SKM-1 treated with dmso at 0.1 percent for 144 hours (cell line): Measurements from ENCODE around the gene DOCK7.
"Not testable (repeated sequence)": the region's sequence is repeated elsewhere in the genome, so short reads cannot be mapped to it uniquely, and the experiment has no call there.

Experiments
- DNase-seq: peaks from one replicate; lab custom pipeline; 2025; ENCODE audit not compliant: unreplicated experiment; lab: John Stamatoyannopoulos, UW

Gene DOCK7, protein sequence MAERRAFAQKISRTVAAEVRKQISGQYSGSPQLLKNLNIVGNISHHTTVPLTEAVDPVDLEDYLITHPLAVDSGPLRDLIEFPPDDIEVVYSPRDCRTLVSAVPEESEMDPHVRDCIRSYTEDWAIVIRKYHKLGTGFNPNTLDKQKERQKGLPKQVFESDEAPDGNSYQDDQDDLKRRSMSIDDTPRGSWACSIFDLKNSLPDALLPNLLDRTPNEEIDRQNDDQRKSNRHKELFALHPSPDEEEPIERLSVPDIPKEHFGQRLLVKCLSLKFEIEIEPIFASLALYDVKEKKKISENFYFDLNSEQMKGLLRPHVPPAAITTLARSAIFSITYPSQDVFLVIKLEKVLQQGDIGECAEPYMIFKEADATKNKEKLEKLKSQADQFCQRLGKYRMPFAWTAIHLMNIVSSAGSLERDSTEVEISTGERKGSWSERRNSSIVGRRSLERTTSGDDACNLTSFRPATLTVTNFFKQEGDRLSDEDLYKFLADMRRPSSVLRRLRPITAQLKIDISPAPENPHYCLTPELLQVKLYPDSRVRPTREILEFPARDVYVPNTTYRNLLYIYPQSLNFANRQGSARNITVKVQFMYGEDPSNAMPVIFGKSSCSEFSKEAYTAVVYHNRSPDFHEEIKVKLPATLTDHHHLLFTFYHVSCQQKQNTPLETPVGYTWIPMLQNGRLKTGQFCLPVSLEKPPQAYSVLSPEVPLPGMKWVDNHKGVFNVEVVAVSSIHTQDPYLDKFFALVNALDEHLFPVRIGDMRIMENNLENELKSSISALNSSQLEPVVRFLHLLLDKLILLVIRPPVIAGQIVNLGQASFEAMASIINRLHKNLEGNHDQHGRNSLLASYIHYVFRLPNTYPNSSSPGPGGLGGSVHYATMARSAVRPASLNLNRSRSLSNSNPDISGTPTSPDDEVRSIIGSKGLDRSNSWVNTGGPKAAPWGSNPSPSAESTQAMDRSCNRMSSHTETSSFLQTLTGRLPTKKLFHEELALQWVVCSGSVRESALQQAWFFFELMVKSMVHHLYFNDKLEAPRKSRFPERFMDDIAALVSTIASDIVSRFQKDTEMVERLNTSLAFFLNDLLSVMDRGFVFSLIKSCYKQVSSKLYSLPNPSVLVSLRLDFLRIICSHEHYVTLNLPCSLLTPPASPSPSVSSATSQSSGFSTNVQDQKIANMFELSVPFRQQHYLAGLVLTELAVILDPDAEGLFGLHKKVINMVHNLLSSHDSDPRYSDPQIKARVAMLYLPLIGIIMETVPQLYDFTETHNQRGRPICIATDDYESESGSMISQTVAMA (N-terminal part only)

DNA sequence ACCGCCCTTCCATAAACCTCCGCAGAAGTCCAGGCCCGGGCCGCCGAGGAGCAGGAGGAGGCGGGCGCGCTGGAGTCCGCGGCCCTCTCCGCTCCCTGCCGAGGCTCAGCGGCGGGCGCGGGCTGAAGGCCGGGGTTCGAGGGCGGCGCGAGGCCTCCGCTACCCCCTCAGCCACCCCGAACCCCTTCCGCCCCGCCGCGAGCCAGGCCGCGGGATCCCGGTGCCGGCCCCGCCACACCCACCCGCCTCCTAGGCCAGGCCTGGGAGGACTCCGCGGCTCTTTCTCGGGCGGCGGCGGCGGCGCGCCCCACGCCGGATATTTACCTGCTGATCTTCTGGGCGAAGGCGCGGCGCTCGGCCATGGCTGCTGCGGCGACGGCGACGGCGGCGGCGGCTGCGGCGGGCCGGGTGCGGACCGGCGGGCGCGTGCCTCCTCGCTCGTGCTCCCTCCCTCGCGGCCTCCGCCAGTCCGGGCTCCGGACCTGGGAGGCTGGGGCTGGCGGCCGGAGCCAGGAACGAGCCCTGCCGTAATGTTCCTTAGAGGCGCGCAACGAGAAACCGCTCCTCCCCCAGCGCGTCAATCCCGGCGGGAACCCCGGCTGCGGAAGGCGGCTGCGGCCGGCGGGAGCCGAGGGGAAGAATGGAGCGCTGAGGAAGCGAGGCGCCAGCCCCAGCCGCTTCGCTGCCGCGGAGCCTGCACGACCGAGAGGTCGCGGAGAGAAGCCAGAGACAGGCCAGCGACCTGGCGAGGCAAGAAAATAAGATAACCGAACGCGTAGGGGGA is at the start of gene DOCK7:
Gene DOCK7, minus strand, starts transcription at position 484 of the 784 bp plus-strand sequence. Its CDS starts 122 bp downstream, at position 362.
- DNase-seq = peak; percentile 65

DNA sequence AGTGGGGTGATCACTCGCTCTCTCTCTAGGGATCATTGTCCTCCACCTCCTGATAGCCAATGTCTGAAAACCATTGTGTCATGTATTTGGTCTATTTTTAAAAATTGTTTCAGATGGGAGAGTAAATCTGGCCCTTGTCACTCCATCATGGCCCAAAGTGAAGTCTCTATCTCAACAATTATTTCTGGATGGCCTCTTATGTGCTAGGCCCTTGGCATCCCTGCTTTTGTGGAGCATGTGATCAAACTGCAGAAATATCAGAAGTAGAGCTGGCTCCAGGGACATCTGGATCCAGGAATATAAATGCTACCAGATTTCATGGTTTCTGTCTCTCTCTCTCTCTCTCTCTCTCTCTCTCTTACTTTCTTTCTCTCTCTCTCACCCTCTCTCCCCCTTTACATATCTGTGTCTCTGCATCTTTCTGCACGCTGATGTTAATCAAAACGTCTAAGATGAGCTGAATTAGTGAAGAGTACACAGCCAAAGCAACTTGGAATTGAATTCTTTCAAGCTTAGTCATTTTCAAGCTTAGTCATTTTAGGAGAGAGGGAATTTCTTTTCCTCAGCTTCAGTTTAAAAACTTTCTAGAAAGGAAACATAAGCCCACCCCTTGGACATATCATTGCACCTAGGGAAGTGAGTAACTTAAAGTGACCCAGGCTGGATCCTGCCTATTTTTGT is 47.4 kb upstream of the DOCK7 start:
- no peak for DNase-seq

DNA sequence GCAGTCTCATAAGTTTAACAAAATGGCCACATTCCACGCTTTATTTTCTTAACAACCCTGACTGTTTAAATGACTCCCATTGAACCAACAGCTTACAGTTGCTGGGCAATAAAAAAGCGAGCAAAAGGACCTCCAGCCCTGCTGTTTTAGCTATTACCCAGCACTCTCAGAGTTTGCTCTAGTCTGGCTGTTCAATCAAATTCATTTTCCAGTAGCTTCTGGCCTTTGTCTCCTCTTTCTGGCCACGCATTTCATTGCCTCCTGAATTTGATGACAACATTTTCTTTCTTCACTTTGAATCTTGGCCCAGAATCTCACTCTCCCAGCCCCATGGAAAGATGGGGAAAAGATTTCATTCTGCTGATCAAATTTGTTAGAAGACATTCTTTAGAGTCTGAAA is 44.1 kb upstream of the DOCK7 start:
- no peak for DNase-seq

DNA sequence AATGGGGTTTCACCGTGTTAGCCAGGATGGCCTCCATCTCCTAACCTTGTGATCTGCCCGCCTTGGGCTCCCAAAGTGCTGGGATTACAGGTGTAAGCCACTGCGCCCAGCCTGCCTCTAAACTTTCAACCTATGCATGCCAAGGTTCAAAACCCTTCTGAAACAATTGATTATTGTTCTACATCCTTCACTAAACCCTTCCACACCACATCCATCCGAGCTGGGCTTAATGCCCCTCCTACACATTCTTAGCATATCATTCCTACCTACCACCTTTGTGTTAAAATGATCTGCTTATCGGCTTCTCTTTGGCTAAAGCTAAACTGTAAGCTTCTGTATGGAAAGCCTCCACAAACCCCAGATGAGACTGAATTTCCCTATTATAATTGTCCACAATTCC is 40.8 kb upstream of the DOCK7 start:
- DNase-seq = no peak

DNA sequence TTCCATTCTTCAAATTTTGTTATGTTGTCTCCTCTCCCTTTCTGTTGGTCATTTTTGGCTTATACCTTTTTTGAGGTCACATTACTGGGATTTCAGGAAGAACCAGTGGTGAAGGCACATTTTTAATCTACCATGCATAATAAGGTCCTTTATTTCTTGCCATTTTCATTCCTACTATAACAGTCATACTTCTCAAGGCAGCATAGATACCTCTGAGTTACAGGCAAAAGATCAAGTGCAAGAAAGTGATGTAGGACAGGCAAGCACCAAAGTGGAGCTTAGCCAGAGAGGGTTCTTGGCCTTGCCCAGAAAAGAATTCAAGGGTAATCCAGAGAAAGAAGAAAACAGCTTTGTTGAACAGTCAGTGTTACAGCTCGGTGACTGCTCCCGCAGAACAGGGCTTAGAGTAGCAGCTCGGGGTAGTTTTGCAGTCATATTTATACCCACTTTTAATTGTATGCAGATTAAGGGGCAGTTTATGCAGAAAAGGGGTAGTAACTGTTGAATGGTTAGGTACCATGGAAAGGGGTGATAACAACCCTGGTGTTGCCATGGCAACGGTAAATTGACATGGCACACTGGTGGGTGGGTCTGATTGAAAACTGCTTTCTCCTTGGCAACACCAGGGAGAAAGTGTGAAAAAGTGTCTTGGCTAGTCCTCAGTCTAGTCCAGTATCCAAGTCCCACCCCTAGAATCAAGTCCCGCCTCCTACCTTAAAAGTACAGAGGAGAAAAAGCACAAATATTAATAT is 39.6 kb upstream of the DOCK7 start:
- DNase-seq = no peak

DNA sequence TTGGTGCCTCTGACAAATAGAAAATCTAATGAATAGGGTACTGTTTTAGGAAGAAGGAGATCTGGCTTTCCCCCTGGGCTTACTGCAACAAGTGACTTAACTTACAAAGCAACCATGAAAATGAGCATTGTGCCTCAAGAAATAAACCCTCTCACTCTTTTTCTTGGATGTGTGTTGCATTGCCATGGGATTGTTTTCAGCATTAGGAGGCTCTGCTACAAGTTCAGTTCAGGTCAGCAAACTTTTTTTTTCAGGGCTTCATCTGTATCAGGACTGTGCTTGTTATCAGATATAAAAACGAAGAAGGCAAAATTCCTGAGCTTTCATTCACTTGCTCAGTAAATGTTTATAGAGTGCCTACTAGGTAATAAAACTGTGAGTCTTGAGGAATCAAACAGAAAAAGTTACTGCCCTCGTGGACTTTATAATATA is 37.8 kb upstream of the DOCK7 start:
- no peak for DNase-seq

DNA sequence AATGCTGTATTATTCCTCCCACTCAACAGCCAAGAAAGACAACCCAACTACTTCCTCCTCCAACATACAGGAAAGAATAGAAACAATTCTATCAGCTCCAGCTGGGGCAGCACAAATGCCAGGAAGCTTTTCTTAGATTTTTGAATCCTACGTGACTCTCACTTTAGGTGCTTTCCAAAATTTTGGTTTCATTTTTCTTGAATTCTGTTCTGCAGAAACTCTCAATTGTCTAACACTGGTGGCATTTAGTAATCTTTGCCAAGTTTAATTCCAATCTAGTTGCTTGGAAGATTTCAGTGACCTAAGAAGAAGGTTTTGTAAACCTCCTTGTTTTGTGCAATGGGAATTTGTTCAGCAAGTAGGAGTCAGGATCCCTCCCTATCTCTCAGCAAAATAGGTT is 37.1 kb upstream of the DOCK7 start:
- DNase-seq = no peak

DNA sequence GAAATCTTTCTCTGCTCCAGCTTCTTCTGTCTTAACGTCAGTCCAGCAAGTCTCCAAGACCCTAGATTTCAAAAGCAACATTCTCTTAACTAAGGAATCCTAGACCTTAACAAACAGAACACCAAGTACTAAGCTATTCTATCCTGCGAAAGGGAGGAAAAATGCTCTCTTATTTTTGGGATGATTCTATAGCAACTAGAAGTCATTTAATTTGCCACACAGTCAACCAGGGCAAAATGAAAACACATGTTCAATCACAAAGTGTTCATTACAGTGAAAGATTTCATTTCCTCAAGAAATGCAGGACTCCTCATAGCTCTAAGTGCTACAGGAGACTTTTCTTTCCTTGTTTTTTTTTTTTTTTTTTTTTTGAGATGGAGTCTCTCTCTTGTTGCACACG is 36.2 kb upstream of the DOCK7 start:
- no peak for DNase-seq

DNA sequence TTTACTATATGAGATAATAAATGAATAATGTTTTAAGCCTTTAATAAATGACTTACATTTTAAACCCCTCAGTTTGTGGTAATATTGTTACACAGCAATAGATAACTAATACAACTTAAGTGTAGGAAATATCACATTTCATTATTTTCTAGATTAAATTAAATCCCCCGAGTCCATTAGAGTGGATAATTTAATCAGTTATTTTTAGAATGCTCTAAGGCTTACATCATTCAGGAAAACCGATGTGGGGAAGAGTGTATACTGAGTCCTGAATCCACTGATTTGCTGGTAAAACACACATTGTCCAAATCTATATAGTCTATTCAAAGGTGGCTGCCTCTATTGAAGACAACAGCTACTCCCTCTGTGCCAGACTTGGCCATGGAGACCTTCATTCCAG is 35.7 kb upstream of the DOCK7 start:
- no peak for DNase-seq

DNA sequence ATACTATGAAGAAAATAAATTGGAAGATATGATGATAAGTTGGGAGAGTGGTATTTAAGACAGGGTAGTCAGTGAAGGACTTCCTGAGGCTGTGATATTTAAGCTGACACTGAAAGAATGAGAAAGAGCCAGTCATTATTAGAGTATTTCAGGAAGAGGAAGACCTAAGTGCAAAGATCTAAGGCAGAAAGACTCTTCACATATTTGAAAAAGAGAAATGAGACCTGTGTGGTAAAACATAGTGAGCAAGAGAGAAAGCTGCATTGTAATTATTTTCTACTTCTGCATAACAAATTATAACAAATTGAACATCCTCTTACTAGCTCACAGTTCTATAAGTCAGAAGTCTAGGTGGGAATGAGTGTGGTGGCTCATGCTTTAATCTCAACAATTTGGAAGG is 34.6 kb upstream of the DOCK7 start:
- peak; percentile 24 for DNase-seq

DNA sequence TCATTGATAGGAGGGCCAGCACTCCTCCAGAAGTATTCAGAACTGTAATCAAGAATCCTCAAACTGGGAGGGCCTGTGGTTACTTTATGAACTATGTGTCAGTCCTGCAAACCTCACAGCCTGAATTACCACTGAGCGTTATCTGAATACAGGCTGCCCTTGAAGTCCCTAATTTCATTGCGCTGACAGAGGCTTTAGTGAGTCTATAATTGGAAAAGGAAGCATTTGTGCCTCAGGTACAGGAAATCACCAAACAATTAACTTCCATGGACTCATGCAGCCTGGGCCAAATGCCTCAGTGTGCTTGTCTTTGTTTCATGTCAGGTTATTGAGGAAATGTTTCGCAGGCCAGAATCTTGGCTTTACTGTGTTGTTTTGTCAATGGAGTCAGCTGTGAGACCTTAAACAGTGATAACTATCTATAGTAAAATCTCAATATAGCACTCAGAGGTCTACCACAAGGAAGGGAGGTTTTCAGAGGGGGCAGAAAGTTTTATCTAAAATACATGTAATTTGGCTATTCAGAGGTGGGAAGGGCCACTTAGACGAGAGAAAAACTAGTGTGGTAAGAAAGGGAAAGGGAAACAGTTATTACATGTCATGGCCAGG is 32.9 kb upstream of the DOCK7 start:
- DNase-seq = no peak

DNA sequence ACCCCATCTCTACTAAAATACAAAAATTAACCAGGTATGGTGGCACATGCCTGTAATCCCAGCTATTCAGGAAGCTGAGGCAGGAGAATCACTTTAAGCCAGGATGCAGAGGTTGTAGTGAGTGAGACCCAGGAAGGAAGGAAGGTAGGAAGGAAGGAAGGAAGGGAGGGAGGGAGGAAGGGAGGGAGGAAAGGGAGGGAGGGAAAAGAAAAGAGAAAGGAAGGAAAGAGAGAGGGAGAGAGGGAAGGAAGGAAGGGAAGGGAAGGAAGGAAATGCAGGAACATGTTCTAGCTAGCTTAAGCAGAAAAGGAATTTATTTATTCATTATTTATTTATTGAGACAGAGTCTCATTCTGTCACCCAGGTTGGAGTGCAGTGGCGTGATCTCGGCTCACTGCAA is 30.2 kb upstream of the DOCK7 start:
- DNase-seq = not testable (repeated sequence)

DNA sequence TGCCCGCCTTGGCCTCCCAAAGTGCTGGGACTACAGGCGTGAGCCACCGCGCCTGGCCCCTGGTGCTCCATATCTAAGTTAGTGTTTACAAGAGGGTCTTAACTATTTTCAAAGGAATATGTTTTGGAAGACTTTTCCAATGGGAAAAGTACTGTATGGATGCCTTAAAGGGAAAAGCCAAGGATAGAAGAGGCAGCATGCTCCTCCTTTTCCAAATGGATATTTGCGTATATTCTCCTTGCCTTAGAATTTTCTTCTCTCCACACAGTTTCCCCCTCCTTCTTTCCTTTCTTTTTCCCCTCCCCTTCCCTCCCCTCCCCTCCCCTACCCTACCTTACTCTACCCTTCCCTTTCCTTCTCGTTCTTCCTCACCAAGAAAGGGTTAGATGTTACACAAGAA is 29.3 kb upstream of the DOCK7 start:
- DNase-seq = no peak

DNA sequence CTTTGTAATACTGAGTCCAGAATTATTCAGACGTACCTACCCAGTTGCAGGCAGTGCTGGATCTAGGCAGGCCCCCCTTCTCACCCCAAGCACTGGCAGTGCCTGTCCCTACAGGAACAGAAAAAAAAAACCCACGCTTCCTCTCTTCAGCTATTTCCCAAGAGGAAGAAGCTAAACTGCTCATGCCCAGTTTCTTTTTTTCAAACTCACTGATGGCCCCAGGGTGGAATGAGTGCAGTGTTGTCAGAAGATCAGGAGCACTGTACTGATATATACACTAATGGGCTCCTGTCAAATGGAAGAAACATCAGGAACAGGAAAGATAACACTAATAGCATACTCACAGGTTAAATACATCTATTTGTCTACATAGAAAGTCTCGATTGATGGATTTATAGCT is 28.2 kb upstream of the DOCK7 start:
- DNase-seq = peak; percentile 69

DNA sequence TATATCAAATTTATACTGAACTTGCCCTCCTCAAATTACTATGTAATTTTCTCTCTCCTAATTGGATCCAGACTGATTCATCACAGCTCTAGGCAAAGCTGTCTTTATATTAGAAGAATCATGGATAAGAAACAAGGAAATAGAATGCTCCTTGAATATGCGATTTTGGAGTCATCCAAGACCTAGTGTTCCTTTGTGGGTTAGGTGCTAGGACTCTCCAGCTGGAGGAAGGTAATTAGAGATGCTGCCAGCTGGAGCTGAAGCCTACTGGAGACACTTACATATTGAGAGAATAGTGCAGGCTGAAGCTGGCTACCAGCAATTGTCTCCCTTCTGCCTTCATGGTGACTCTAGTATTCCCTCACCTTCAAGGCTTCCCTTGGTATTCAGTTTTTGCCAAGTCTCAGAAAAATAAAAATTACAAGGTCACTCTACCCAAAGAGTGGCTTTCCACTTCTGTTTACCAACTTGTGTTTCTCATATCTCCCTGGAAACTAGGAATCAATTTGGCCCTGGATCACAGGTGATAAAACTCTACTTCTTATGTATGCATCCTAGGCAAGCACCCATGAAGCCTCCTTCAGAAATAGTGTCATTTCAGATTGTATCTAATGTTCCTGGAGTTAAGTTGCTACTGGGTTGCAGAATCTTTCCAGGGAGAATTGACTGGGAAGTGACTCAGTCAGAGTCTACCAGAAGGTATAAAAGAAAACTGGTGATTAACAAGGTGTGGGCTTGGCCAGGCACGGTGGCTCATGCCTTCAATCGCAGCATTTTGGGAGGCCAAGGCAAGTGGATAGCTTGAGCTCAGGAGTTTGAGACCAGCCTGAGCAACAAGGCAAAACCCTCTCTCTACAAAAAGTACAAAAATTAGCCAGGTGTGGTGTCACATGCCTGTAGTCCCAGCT is 24.4 kb upstream of the DOCK7 start:
- no peak for DNase-seq

DNA sequence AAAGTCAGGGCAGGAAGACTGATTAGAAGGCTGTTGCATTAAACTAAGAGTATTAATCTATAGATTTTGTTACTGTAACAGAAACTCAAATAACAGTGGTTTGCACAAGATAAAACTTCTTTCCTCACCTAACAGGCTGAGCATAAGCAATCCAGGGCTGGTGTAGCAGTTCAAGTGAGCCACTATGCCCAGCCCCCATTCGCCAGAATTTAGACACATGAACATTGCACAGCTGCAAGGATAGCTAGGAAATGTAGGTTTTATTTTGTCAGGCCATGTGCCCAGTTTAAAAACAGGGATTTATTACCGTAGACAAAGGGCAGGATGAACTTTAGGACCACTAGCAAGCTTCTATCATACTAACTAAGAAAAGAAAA is 19.5 kb upstream of the DOCK7 start:
- no peak for DNase-seq

DNA sequence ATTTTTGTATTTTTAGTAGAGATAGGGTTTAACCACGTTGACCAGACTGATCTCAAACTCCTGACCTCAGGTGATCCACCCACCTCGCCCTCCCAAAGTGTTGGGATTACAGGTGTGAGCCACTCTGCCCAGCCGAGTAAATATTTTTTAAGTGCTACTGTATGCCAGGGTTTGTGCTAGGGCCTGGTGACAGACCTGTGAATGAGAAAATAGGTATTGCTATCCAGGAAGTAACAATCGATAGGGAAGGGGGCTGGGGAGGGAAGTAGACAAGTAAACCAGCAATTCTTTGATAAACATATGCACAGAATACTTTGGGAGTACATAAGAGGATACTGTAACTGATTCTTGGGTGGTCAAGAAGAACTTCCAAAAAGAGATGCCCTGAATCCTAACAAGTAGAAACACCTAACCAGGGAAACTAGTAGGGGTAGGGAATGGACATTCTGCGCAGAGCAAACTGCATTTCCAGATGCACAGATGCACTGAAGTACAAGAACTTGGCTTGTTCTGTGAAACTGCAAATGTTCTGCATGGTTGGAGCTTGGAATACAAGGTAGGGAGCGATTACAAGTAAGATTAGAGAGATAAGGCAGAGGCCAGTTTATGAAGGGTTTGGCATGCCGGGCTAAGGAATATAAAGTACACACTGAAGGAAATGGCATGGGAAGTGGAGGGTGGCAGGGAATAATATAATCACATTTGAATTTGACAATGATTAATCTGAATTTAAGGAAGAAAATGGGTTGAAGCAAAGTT is 19.0 kb upstream of the DOCK7 start:
- no peak for DNase-seq
